HG03097 (cell line): ENCODE data around the gene BAIAP2.
"Not testable (repeated sequence)": the region's sequence is repeated elsewhere in the genome, so short reads cannot be mapped to it uniquely, and the experiment has no call there.

Experiments
- ATAC-seq: cut with Tn5 transposase; IDR thresholded peaks from one replicate; pipeline ENCODE4 v1.9.1; 2021; ENCODE audit not compliant: unreplicated experiment, low FRiP score

The BAIAP2 gene

DNA sequence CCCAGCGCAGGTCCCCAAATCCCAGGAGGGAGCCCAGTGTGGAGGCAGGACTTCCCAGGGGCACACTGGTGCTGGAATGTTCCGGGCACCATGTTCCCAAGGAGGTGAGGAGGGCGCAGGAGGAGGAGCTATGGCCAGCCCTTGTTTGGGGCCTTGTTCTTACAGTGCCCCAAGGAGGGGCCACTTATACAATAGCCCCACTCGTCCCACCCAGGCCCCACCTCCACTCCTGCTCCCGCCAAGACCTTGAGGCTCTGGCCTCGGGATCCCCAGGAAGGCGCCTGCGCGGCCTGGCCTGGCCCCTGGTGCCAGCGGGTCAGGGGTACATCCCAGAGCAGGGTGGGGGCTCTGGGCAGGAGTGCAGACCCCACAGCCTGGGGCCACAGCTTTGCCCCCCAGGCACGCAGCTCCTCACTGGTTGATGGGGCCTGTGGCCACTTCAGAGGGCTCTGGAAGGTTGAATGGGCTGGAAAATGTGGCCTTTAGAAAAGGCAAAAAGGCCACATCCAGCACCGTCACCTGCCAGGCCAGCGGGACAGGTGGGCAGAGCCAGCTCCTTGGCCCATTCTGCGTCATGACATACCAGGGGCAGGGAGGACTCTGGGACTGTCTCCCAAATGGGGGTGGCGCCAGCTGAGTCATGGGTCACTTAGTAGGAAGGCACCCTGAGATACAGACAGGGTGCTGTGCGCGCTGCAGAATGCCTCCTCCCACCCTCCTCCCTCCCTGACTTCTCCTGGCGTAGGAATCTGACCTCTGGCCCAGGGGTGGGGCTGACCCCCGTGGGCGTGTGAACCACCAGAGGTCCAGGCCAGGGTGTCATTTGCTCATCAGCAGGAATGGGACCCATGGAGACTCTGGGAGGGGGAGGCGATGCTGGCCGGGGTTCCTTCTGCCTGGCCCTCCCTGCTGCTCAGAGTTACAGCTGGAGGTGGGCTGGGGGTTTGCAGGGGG is 98.1 kb downstream of the BAIAP2 start:
- no peak for ATAC-seq

DNA sequence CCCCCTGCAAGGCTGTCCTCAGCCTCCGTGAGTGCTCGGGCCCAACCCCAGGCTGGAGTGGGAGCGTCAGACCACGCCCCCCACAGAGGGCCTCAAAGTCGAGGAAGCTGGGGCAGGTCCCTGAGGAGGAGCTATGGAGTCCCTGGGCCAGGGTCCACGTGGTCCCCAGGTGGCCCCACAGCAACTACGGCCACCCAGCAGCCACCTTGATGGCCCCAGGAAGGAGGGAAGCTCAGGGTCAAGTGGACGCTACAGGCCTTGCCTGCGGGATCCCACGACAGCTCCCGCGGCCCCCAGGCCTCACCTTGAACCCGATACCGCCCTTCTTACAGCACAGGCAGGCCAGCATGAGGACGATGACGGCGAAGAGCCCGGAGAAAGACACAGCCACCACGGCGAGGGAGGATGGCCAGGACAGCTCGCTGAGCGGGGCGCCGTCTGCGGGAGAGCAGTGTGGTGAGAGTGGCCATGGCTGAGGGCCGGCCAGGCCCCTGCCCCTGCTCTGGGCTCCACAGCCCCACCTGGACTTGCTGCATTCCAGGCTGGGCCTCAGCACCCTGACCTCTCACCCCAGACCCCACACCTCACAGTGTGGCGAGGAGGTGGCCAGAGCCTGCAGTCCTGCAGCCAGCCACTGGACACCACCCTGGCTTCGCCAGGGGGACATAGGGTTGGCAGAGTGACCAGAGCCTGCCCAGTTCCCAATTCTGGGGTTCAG is 99.3 kb downstream of the BAIAP2 start:
- no peak for ATAC-seq

GRCh38 chr17:81135505-81136278 is 100.7 kb downstream of the BAIAP2 start:
- no peak for ATAC-seq

GRCh38 chr17:81136366-81136765 is 101.4 kb downstream of the BAIAP2 start:
- ATAC-seq: no peak

- no peak for ATAC-seq
Measured at GRCh38 chr17:81137248-81137647, 102.3 kb downstream of the BAIAP2 start.

DNA sequence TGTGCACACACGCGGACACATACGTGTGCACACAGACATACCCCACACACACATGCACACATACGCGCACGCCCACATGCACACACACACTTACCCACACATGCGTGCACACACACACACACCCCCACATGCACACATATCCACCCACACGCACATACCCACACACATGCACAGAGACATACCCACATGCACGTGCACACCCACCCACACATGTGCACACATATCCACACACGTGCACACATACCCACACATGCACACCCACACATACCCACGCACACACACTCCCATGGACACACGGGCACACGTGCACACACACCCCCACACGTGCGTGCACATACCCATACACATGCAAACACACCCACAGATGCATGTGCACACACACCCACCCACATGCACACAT is 103.1 kb downstream of the BAIAP2 start:
- no peak for ATAC-seq

DNA sequence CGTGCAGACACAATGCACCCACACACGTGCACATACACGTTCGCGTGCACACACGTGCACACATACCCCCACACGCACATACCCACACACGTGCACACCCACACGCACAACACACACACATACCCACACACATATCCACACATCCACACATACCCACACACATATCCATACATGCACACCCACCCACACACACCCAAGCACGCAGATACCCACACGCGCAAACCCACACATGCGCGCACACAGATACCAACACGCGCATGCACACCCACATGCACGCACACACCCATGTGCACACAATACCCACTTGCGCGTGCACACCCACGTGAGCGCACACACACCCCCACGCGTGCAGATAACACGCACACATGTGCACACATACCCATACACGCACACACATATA is 103.5 kb downstream of the BAIAP2 start:
- ATAC-seq: no peak

DNA sequence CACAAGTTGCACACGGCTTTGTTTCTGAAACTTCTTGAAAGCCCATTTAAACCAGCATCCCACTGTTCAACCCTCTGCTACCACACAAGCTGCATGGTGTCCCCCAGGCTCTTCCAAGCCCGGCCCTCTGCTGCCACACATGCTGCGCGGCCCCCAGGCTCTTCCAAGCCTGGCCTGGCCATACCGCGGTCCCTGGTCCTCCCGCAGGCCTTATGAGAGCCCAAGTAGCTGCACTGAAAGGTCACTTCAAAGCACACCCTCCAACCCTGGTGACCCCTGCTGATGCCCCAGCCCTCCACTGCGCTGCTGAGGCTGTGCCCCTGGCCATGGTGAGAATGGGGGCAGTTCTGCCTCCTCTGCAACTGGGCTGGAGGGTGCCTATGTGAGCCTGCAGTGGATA is 104.5 kb downstream of the BAIAP2 start:
- ATAC-seq: no peak

DNA sequence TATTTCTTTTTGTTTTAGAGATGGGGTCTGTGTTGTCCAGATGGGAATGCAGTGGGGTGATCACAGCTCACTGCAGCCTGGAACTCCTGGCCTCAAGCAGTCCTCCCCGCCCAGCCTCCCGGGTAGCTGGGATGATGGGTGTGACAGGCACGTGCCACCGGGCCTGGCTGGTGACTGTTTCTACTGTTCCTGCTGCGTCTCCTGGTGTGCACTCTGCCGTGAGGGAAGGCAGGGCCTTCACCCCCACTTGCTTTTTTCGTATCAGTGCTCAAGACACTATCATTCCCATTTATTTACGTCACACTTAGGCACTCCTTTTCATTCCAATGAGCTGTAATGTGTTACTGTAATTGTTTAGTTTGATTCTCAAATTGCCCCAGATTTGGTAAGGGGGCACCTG is 105.1 kb downstream of the BAIAP2 start:
- no peak for ATAC-seq

DNA sequence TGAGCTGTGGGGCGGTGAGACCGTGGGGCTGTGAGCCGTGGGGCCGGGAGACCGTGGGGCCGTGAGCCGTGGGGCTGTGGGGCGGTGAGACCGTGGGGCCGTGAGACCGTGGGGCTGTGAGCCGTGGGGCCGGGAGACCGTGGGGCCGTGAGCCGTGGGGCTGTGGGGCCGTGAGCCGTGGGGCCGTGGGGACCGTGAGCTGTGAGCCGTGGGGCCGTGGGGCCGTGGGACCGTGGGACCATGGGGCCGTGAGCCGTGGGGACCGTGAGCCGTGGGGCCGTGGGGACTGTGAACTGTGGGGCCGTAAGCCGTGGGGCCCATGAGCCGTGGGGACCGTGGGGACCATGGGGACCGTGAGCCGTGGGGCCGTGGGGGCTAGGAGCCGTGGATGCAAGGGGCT is 105.7 kb downstream of the BAIAP2 start:
- no peak for ATAC-seq

- ATAC-seq: no peak
Measured at GRCh38 chr17:81142301-81143199, 107.6 kb downstream of the BAIAP2 start.

DNA sequence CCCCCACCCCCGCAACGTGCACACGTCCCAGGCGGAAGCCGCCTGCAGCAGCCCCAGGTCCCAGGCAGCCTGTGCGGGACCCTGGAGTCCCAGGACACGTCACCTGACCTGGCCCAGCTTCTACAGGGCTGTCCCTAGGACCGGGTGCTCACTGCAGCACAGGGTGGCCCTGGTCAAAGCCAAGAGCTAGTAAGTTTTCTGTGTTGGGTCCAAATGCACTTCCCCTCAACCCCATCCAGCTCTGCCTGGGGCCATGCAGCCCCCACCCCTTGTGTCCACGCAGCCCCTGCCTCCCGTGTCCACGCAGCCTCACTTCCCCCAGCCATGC is 108.2 kb downstream of the BAIAP2 start:
- ATAC-seq: no peak

- no peak for ATAC-seq
Measured at GRCh38 chr17:81143717-81144422, 108.9 kb downstream of the BAIAP2 start.

GRCh38 chr17:81144423-81144781 is 109.5 kb downstream of the BAIAP2 start:
- no peak for ATAC-seq

GRCh38 chr17:81146208-81146607 is 111.3 kb downstream of the BAIAP2 start:
- ATAC-seq: not testable (repeated sequence)

GRCh38 chr17:81147701-81148100 is 112.8 kb downstream of the BAIAP2 start:
- ATAC-seq: no peak

DNA sequence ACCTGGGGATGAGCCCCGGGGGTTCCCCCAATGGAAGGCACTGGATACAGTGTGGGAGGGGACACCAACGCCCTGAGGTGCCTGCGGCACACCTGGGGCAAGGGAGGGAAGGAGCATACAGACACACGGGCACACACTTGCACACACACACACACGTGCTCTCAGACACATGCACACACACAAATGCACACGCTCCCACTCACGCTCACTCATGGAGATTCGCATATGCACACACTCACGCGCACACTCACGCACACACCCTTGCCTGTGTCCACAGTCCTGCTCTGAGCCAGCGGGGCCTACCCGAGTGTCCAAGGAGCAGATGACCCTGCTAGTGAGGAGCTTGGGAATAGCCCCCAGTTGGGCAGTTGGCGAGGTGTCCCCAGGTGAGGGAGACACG is 113.6 kb downstream of the BAIAP2 start:
- ATAC-seq: no peak

- no peak for ATAC-seq
Measured at GRCh38 chr17:81148986-81149533, 114.1 kb downstream of the BAIAP2 start.

GRCh38 chr17:81150377-81151077 is 115.6 kb downstream of the BAIAP2 start:
- ATAC-seq: no peak
